ENCODE measurements around the gene LIPC.

DNA sequence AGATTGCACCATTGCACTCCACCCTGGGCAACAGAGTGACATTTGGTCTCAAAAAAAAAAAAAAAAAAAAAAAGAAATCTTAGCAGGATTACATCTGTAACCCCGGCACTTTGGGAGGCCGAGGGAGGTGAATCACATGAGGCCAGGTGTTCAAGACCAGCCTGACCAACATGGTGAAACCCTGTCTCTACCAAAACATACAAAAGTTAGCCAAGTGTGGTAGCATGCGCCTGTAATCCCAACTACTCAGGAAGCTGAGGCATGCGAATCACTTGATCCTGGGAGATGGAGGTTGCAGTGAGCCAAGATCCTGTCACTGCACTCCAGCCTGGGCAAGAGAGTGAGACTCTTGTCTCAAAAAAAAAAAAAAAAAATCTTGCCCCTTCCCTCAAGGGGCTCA is 40.4 kb downstream of the LIPC start:
- TF ChIP-seq, protein P1, sequence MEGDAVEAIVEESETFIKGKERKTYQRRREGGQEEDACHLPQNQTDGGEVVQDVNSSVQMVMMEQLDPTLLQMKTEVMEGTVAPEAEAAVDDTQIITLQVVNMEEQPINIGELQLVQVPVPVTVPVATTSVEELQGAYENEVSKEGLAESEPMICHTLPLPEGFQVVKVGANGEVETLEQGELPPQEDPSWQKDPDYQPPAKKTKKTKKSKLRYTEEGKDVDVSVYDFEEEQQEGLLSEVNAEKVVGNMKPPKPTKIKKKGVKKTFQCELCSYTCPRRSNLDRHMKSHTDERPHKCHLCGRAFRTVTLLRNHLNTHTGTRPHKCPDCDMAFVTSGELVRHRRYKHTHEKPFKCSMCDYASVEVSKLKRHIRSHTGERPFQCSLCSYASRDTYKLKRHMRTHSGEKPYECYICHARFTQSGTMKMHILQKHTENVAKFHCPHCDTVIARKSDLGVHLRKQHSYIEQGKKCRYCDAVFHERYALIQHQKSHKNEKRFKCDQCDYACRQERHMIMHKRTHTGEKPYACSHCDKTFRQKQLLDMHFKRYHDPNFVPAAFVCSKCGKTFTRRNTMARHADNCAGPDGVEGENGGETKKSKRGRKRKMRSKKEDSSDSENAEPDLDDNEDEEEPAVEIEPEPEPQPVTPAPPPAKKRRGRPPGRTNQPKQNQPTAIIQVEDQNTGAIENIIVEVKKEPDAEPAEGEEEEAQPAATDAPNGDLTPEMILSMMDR (IDR thresholded peaks at IDR 0.05) = no peak
- TF ChIP-seq POLR2A (IDR thresholded peaks at IDR 0.05) = no peak
- no peak for TF ChIP-seq POLR2AphosphoS5 (IDR thresholded peaks at IDR 0.05)
- TF ChIP-seq EP300 (IDR thresholded peaks at IDR 0.05) = no peak

All from sigmoid colon (tissue), 4 donors.